ENCODE results near the gene DCHS1. TPM values are rescaled to one million over a fixed set of nuclear protein-coding genes. Genes with fewer than 3 reads are reported as not detected.
A peak's percentile ranks its signal among the peaks of the same experiment; 100 is the strongest.

Gene DCHS1
- total RNA-seq, 1 donor from 2014 or later = 61.4 TPM

DNA sequence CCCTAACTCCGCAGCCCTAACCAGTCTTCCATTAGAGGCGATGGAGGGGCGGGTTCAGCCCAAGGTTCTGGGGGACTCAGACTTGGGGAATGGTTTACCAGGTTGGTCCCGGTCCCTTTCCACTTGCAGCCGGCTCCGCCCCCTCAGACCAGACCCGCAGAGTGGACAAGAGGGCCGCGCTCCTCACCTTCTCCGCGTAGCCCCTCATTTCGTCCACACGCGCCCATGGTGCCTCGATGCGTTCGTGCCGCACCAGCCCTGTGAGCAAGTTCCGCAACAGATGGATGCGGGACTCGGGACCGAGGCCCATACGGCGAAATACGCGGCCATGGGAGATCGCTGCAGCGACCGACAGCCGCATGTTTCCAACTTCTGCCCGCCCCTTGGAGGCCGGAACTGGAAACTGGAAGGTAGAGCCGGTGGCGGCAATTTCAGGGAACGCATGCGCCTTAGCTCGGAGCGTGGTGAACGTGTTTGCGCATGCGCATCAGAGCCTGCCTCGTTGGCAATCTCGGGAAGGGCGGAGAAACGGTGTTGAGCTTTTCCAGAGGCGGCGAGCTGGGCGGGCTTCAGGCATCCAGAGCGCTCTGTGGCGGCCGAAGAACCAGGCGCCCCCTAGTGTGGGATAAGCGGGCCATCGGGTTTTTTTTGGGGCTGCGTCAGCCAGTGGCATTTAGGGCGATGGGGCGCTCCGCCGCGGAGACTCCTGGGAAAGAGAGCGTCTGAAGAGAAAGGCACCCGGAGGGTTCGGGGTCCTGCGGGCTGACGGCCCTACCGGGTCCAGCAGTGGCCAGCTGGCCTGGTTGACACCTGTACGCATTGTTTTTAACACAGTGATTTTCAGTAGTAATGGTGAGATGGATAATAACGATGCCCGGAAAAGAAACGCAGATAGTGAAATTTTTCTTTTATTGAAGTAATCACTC is 27.6 kb upstream of the DCHS1 start, which contains the start of gene MRPL17:
Gene MRPL17, minus strand, starts transcription at position 405 of the 926 bp plus-strand sequence. Its CDS starts 44 bp downstream, at position 361.
- Mint-ChIP-seq H3K4me3 (ENCODE audit: low read depth) (peak within 1 kb of the TSS; percentile 100), H3K9me3 (ENCODE audit: low read depth) (no peaks in the 10 kb centered on the region), H3K4me1 (ENCODE audit: low read depth) (peaks cover 13% of the 10 kb centered on the region), H3K36me3 (ENCODE audit: insufficient read depth) (peaks cover 6% of the 10 kb centered on the region), H3K27ac (peak within 1 kb of the TSS; percentile 98), H3K27me3 (no peaks in the 10 kb centered on the region)
- DNase-seq (ENCODE audit: low spot score, unreplicated experiment) = peak; percentile 98
- TF ChIP-seq, protein P1, sequence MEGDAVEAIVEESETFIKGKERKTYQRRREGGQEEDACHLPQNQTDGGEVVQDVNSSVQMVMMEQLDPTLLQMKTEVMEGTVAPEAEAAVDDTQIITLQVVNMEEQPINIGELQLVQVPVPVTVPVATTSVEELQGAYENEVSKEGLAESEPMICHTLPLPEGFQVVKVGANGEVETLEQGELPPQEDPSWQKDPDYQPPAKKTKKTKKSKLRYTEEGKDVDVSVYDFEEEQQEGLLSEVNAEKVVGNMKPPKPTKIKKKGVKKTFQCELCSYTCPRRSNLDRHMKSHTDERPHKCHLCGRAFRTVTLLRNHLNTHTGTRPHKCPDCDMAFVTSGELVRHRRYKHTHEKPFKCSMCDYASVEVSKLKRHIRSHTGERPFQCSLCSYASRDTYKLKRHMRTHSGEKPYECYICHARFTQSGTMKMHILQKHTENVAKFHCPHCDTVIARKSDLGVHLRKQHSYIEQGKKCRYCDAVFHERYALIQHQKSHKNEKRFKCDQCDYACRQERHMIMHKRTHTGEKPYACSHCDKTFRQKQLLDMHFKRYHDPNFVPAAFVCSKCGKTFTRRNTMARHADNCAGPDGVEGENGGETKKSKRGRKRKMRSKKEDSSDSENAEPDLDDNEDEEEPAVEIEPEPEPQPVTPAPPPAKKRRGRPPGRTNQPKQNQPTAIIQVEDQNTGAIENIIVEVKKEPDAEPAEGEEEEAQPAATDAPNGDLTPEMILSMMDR (IDR thresholded peaks at IDR 0.05; ENCODE audit: unreplicated experiment) = peak; percentile 91

DNA sequence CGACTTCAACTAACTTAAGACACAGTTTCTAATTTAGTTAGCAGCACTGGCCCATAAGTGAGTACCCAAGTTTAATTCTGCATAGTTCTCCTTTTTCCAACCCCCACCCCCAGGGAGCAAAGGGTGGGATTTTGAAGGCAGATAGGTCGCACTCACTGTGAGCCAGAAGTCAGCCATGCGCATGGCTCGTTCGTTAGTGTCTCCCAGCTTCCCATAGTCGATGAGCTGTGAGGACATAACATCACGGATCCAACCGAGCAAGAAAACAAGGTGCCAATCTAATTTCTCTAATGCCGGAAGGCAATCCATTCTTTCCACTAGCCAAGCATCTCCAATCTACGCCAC is 27.0 kb upstream of the DCHS1 start:
- Mint-ChIP-seq H3K9me3 (ENCODE audit: low read depth) (no peaks in the 10 kb centered on the region), H3K36me3 (ENCODE audit: insufficient read depth) (peaks cover 6% of the 10 kb centered on the region), H3K4me3 (ENCODE audit: low read depth) (peak overlapping the region; percentile 100), H3K27ac (peak overlapping the region; percentile 98), H3K4me1 (ENCODE audit: low read depth) (peaks cover 13% of the 10 kb centered on the region), H3K27me3 (no peaks in the 10 kb centered on the region)
- TF ChIP-seq, protein P1 (IDR thresholded peaks at IDR 0.05; ENCODE audit: unreplicated experiment) = no peak
- no peak for DNase-seq (ENCODE audit: low spot score, unreplicated experiment)

GRCh38 chr11:6681949-6682348 is 26.3 kb upstream of the DCHS1 start:
- H3K9me3 Mint-ChIP-seq (ENCODE audit: low read depth) = no peaks in the 10 kb centered on the region
- H3K27me3 Mint-ChIP-seq = no peaks in the 10 kb centered on the region
- peak overlapping the region; percentile 98 for H3K27ac Mint-ChIP-seq
- TF ChIP-seq, protein P1 (IDR thresholded peaks at IDR 0.05; ENCODE audit: unreplicated experiment) = no peak
- DNase-seq (ENCODE audit: low spot score, unreplicated experiment) = no peak
- peaks cover 13% of the 10 kb centered on the region for H3K4me1 Mint-ChIP-seq (ENCODE audit: low read depth)
- H3K4me3 Mint-ChIP-seq (ENCODE audit: low read depth) = peak overlapping the region; percentile 100
- H3K36me3 Mint-ChIP-seq (ENCODE audit: insufficient read depth) = peaks cover 6% of the 10 kb centered on the region

DNA sequence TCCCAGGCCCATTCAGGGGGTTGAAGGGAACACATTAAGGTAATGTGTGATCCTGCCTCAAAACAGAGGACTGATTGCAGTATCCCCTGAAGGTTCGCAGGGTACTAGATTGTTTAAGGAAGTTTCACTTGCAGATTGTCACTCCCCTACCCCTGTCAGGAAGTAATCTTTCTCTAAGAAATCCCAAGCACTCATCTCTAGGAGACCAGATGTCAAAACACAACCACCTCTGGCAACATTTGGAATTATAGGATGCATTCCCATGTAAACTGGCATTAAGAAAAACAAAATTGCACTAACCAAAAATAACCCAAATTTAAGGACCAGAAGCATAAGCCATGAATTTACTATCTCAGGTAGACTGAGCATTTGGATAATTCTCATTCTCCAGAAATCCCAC is 25.9 kb upstream of the DCHS1 start:
- H3K9me3 Mint-ChIP-seq (ENCODE audit: low read depth) = no peaks in the 10 kb centered on the region
- peaks cover 6% of the 10 kb centered on the region for H3K36me3 Mint-ChIP-seq (ENCODE audit: insufficient read depth)
- H3K27ac Mint-ChIP-seq = no peak overlapping the region
- peak overlapping the region; percentile 100 for H3K4me3 Mint-ChIP-seq (ENCODE audit: low read depth)
- no peaks in the 10 kb centered on the region for H3K27me3 Mint-ChIP-seq
- DNase-seq (ENCODE audit: low spot score, unreplicated experiment) = no peak
- peaks cover 13% of the 10 kb centered on the region for H3K4me1 Mint-ChIP-seq (ENCODE audit: low read depth)
- TF ChIP-seq, protein P1 (IDR thresholded peaks at IDR 0.05; ENCODE audit: unreplicated experiment) = no peak

- Mint-ChIP-seq H3K9me3 (ENCODE audit: low read depth) (no peaks in the 10 kb centered on the region), H3K4me3 (ENCODE audit: low read depth) (no peak overlapping the region), H3K36me3 (ENCODE audit: insufficient read depth) (peaks cover 6% of the 10 kb centered on the region)
These were observed 21.4 kb upstream of the DCHS1 start for GRCh38 chr11:6677018-6677417.

More at GRCh38 chr11:6677018-6677417, 21.4 kb upstream of the DCHS1 start:
- Mint-ChIP-seq H3K27ac (no peak overlapping the region), H3K27me3 (no peaks in the 10 kb centered on the region), H3K4me1 (ENCODE audit: low read depth) (peaks cover 5% of the 10 kb centered on the region)
- TF ChIP-seq, protein P1 (IDR thresholded peaks at IDR 0.05; ENCODE audit: unreplicated experiment) = no peak
- no peak for DNase-seq (ENCODE audit: low spot score, unreplicated experiment)

Measured in progenitor cell of endocrine pancreas (in vitro differentiated cells).